Karpas-422 (cell line): ENCODE measurements around the gene PLXNA4. TPM values are rescaled to one million over a fixed set of nuclear protein-coding genes. Genes with fewer than 3 reads are reported as not detected.

Experiments used
- DNase-seq: peaks from one replicate; pipeline ENCODE4 v3.0.0-alpha.2; 2015
- H2AFZ ChIP-seq: fragments of 200-600 bp; sonication (generic); 2 replicates; pipeline ENCODE4 v1.6.1; 2014; ENCODE audit warnings: antibody characterized with exemption, low read length, mixed read lengths
- H3K27ac ChIP-seq: fragments of 200-600 bp; sonication (generic); 2 replicates; pipeline ENCODE4 v1.5.1; 2014; ENCODE audit warnings: mild to moderate bottlenecking, low read length, moderate library complexity
- H3K27me3 ChIP-seq: fragments of 200-600 bp; sonication (generic); 2 replicates; pipeline ENCODE4 v1.6.1; 2014; ENCODE audit warnings: low read length, mixed read lengths
- H3K36me3 ChIP-seq: fragments of 200-600 bp; sonication (generic); 2 replicates; pipeline ENCODE4 v1.6.1; 2014; ENCODE audit warnings: low read length, mixed read lengths; ENCODE audit not compliant: insufficient read depth
- H3K4me1 ChIP-seq: fragments of 200-600 bp; sonication (generic); 2 replicates; pipeline ENCODE4 v1.6.1; 2014; ENCODE audit warnings: mild to moderate bottlenecking, low read length, mixed read lengths
- H3K4me2 ChIP-seq: fragments of 200-600 bp; sonication (generic); 2 replicates; pipeline ENCODE4 v1.6.1; 2014; ENCODE audit warnings: low read length, low read depth, mild to moderate bottlenecking; ENCODE audit not compliant: poor library complexity, severe bottlenecking
- H3K4me3 ChIP-seq: fragments of 200-600 bp; sonication (generic); 2 replicates; pipeline ENCODE4 v1.5.1; 2014; ENCODE audit warnings: mild to moderate bottlenecking, antibody characterized with exemption, low read length, mixed read lengths
- H3K79me2 ChIP-seq: fragments of 200-600 bp; sonication (generic); 2 replicates; pipeline ENCODE4 v1.6.1; 2014; ENCODE audit warnings: mild to moderate bottlenecking, low read length, mixed read lengths
- H3K9ac ChIP-seq: fragments of 200-600 bp; sonication (generic); 2 replicates; pipeline ENCODE4 v1.6.0; 2014; ENCODE audit warnings: low read length
- H3K9me2 ChIP-seq: fragments of 200-600 bp; sonication (generic), shearing (Covaris generic); replicated peaks from 2 replicates; pipeline ENCODE4 v1.6.0; 2014; ENCODE audit warnings: mild to moderate bottlenecking, low read length, moderate library complexity; ENCODE audit not compliant: insufficient read depth
- H3K9me3 ChIP-seq: fragments of 300-700, 200-600 bp; sonication (generic); 2 replicates; pipeline ENCODE4 v1.6.1; 2014; ENCODE audit warnings: low read length, mixed read lengths
- H4K20me1 ChIP-seq: fragments of 200-600 bp; sonication (generic); 2 replicates; pipeline ENCODE4 v1.6.1; 2014; ENCODE audit warnings: mild to moderate bottlenecking, antibody characterized with exemption, low read length, low read depth; ENCODE audit not compliant: insufficient read depth
- total RNA-seq: library from RNA; depleted of rRNA; stranded (reverse); fragments of >200 nt; shearing (Covaris generic); gene quantifications from 2 replicates; pipeline ENCODE4 v1.2.3, GENCODE V29; 2014; ENCODE audit warnings: low replicate concordance

Gene PLXNA4
- total RNA-seq, 1 experiment from 2014 or later: 0.48 TPM

DNA sequence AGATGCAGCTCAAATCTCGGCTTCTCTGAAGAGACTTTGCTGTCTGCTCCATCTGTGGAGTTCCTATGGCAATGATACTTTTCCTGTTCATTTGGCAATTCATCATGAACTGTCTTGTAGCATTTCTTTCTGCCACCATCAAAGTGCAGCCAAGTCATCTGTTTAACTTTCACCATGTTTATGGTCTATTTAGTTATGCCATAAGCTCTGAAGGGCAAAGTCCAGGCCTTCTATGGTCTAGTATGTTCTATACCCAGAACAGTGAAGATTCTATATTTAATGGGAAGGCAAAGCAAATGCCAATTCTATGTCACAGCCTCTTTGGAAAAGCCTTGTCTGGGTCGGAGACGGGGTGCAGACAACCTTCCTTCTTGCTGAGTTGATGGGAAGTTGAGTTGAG lies 472.6 kb downstream of the PLXNA4 start:
- no peak overlapping the region for H2AFZ ChIP-seq
- no peak overlapping the region for H3K4me2 ChIP-seq
- no peaks in the 10 kb centered on the region for H4K20me1 ChIP-seq
- DNase-seq: no peak
- H3K9ac ChIP-seq: no peak overlapping the region
- no peaks in the 10 kb centered on the region for H3K36me3 ChIP-seq
- H3K9me2 ChIP-seq: no peaks in the 10 kb centered on the region
- H3K4me3 ChIP-seq: no peak overlapping the region
- H3K9me3 ChIP-seq: no peaks in the 10 kb centered on the region
- H3K79me2 ChIP-seq: no peaks in the 10 kb centered on the region
- H3K27ac ChIP-seq: no peak overlapping the region
- no peaks in the 10 kb centered on the region for H3K4me1 ChIP-seq
- no peaks in the 10 kb centered on the region for H3K27me3 ChIP-seq

DNA sequence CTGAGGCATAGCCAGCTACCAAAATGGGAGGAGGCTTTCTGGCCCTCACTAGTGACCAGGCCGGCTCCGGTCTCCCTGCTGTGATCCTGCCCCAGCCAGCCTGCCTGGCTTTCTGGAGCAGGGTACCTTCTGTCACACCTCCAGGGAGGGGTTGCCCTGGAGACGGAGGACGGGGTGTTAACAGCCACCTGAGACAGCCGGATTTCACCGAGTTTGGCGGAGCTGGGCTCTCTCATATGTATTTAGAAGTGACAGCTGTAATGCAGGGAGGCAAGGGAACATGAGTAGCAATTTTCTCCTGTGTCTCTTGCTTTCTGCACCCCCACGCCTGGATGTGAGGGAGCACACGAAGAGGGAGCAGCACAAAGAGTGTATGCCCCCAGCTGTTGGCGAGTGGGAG lies 473.3 kb downstream of the PLXNA4 start:
- Histone ChIP-seq H3K27me3 (no peaks in the 10 kb centered on the region), H3K79me2 (no peaks in the 10 kb centered on the region), H3K9ac (no peak overlapping the region), H3K36me3 (no peaks in the 10 kb centered on the region), H3K4me2 (no peak overlapping the region), H4K20me1 (no peaks in the 10 kb centered on the region), H3K4me1 (peaks cover 6% of the 10 kb centered on the region), H3K4me3 (no peak overlapping the region), H3K9me2 (no peaks in the 10 kb centered on the region), H3K9me3 (no peaks in the 10 kb centered on the region), H2AFZ (no peak overlapping the region), H3K27ac (no peak overlapping the region)
- DNase-seq: no peak

DNA sequence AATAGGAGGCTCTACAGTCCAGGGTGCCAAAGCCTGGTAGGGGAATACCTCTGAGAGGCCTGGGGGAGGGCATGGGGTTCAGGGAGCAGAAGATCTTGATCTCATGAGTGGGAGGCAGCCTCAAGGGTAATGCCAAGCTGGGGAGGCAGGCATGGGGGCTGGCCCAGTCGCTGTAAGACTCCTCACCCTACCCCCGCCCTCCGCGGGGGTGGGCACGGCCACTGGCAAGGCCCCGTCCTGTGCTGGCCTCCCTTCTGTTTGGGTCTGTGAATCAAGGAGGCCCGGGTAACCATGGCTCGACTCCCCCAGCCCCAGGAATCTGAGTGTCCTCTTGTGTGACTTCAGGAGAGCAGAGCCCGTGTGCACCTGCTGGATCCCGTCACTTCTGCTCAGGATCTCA lies 473.9 kb downstream of the PLXNA4 start:
- peaks cover 6% of the 10 kb centered on the region for H3K4me1 ChIP-seq
- H4K20me1 ChIP-seq: no peaks in the 10 kb centered on the region
- no peaks in the 10 kb centered on the region for H3K9me3 ChIP-seq
- H3K4me3 ChIP-seq: no peak overlapping the region
- no peak overlapping the region for H3K27ac ChIP-seq
- no peak overlapping the region for H3K4me2 ChIP-seq
- no peaks in the 10 kb centered on the region for H3K36me3 ChIP-seq
- H3K9ac ChIP-seq: no peak overlapping the region
- H3K9me2 ChIP-seq: no peaks in the 10 kb centered on the region
- DNase-seq: no peak
- H2AFZ ChIP-seq: no peak overlapping the region
- H3K27me3 ChIP-seq: no peaks in the 10 kb centered on the region
- no peaks in the 10 kb centered on the region for H3K79me2 ChIP-seq

DNA sequence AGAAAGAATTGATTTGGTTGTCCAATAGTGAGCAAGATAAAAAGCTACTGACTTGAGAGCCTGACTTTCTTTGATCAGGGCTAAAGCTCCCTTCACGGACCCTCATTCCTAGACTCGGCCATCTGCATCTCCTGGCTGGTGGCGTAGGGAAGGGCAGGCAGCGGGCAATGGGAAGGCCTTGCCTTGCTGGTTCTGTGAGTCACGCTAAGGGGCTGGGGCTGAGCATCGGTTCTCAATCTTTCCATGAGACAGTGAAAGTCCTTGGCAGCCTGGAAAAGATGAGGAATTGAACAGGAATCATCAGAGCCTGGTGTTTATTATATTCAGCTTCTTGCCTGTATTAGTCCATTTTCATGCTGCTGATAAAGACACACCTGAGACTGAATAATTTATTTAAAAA lies 475.3 kb downstream of the PLXNA4 start:
- no peaks in the 10 kb centered on the region for H3K9me2 ChIP-seq
- H3K79me2 ChIP-seq: no peaks in the 10 kb centered on the region
- no peak overlapping the region for H3K4me2 ChIP-seq
- H3K9me3 ChIP-seq: no peaks in the 10 kb centered on the region
- no peaks in the 10 kb centered on the region for H3K27me3 ChIP-seq
- H3K36me3 ChIP-seq: no peaks in the 10 kb centered on the region
- no peak overlapping the region for H3K27ac ChIP-seq
- H4K20me1 ChIP-seq: no peaks in the 10 kb centered on the region
- no peak overlapping the region for H3K4me3 ChIP-seq
- DNase-seq: no peak
- peaks cover 6% of the 10 kb centered on the region for H3K4me1 ChIP-seq
- H3K9ac ChIP-seq: no peak overlapping the region
- H2AFZ ChIP-seq: no peak overlapping the region

DNA sequence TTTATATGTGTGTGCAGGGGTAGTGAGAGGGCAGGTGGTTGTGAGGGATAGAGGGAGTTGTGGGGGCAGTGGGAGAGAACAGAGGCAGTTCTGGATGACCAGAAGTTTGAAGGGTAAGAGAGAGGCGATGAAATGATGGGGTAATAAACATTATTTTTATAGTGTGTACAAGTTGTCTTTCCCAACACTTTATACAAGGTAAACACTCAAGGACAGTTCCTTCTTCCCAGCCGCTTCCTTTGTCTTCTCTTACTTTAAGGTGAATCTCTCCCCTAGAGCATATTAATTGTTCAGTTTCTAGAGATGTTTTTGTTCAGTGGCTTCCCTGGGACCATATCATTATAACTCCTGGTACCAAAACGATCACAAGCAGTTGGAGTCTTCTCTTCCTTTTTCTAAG lies 475.8 kb downstream of the PLXNA4 start:
- H3K9me3 ChIP-seq: no peaks in the 10 kb centered on the region
- no peak overlapping the region for H3K4me2 ChIP-seq
- H3K27me3 ChIP-seq: no peaks in the 10 kb centered on the region
- H3K9me2 ChIP-seq: no peaks in the 10 kb centered on the region
- H4K20me1 ChIP-seq: no peaks in the 10 kb centered on the region
- H3K36me3 ChIP-seq: no peaks in the 10 kb centered on the region
- H2AFZ ChIP-seq: no peak overlapping the region
- DNase-seq: no peak
- no peak overlapping the region for H3K9ac ChIP-seq
- H3K27ac ChIP-seq: no peak overlapping the region
- H3K79me2 ChIP-seq: no peaks in the 10 kb centered on the region
- H3K4me3 ChIP-seq: no peak overlapping the region
- peaks cover 6% of the 10 kb centered on the region for H3K4me1 ChIP-seq

DNA sequence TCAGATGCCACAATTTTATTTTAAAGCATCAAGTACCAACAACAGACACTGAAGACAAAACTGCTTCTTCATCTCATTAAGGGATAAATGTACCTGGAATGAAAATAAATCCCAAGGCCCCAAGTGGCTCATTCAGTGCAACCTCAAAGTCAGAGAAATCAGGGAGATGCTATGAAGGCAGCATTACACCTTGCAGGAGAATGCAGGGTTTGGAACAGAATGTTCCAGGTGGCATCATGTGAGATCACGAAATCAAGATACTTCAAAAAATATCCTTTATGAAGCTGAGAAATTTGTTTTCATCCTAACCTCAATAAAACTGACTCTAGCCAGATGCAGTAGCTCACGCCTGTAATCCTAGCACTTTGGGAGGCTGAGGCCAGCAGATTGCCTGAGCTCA lies 477.1 kb downstream of the PLXNA4 start:
- Histone ChIP-seq H3K36me3 (no peaks in the 10 kb centered on the region), H3K9me2 (no peaks in the 10 kb centered on the region), H4K20me1 (no peaks in the 10 kb centered on the region), H3K4me2 (no peak overlapping the region), H3K79me2 (no peaks in the 10 kb centered on the region), H3K4me1 (peaks cover 6% of the 10 kb centered on the region), H3K4me3 (no peak overlapping the region), H2AFZ (no peak overlapping the region), H3K9ac (no peak overlapping the region), H3K27me3 (no peaks in the 10 kb centered on the region), H3K27ac (no peak overlapping the region), H3K9me3 (no peaks in the 10 kb centered on the region)
- no peak for DNase-seq

DNA sequence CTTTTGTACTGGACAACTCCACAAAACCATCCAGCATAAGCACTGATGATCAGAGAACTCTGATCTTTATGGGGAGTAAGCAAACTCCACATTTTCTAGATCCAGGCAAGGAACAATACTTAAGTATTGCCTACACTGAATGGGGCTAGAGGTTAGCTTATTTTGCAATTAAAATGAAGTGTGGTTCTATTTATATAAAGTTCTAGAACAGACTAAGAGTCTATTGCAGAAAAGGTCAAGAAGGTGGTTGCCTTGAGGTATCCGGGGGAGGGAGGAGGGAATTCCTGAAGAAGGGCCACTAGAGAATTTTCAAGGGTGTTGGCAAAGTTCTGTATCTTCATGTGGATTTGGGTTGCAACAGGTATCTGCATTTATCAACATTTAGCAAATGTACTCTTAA lies 477.9 kb downstream of the PLXNA4 start:
- Histone ChIP-seq H3K9me3 (no peaks in the 10 kb centered on the region), H3K79me2 (no peaks in the 10 kb centered on the region), H3K36me3 (no peaks in the 10 kb centered on the region), H3K9ac (no peak overlapping the region), H3K9me2 (no peaks in the 10 kb centered on the region), H2AFZ (no peak overlapping the region), H3K4me1 (peaks cover 6% of the 10 kb centered on the region), H4K20me1 (no peaks in the 10 kb centered on the region), H3K4me3 (no peak overlapping the region), H3K27me3 (no peaks in the 10 kb centered on the region), H3K27ac (no peak overlapping the region), H3K4me2 (no peak overlapping the region)
- no peak for DNase-seq

DNA sequence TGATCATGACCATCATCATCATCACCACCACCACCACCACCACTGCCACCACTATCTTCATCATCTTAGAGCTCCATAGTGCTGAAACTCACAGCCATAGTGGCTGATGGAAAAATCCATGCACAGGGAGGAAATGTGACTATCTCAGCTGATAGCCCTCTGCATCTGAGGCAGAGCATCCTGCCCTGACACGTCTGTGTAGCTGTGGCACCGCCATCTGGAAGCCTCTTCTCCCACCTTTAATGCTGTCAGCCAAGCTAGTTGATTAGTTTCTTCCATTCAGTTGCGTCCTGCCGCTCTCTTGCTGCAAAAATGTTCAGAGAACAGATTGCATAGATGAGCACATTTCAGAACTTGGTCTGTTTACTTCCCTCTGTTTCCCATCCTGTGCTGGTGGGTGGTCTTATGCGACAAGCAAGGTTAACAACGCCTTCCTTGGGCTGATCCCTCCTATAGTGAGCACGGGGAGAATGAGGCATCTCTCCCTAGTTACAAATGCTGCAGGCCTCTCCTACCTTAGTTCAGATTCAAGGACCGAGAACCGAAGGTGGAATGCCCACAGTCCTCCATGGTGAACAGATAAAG lies 478.6 kb downstream of the PLXNA4 start:
- H3K4me2 ChIP-seq: no peak overlapping the region
- H3K9ac ChIP-seq: no peak overlapping the region
- no peak overlapping the region for H2AFZ ChIP-seq
- H3K4me1 ChIP-seq: peaks cover 6% of the 10 kb centered on the region
- no peaks in the 10 kb centered on the region for H3K9me2 ChIP-seq
- no peaks in the 10 kb centered on the region for H3K9me3 ChIP-seq
- H3K27me3 ChIP-seq: no peaks in the 10 kb centered on the region
- H4K20me1 ChIP-seq: no peaks in the 10 kb centered on the region
- H3K4me3 ChIP-seq: no peak overlapping the region
- H3K27ac ChIP-seq: no peak overlapping the region
- H3K79me2 ChIP-seq: no peaks in the 10 kb centered on the region
- DNase-seq: no peak
- H3K36me3 ChIP-seq: no peaks in the 10 kb centered on the region
